CD14-positive monocyte (primary cell): ENCODE data around the gene GPAT3. TPM values are rescaled to one million over a fixed set of nuclear protein-coding genes. Genes with fewer than 3 reads are reported as not detected.

Experiments
- DNase-seq, 3 donors: peaks; one replicate each; pipeline ENCODE4 v3.0.0-alpha.2; 2011 to 2022
- H2AFZ ChIP-seq: 2 replicates; pipeline ENCODE4 v1.6.0; 2012; ENCODE audit warnings: mild to moderate bottlenecking, low read depth, low read length, inconsistent platforms; ENCODE audit not compliant: insufficient read depth, poor library complexity, severe bottlenecking
- H3K27ac ChIP-seq, 2 donors: 1 replicate in 1 of 2; 2 replicates in 1 of 2; pipeline ENCODE4 v1.5.1; 2012 to 2013; ENCODE audit warnings: low read length in 2 of 2, control low read depth in 1 of 2, inconsistent platforms in 1 of 2, low read depth in 1 of 2, mild to moderate bottlenecking in 1 of 2
- H3K27me3 ChIP-seq, 2 donors: one replicate each; pipeline versions ENCODE4 v1.6.0 to v1.6.1; 2011 to 2013; ENCODE audit warnings: low read length in 2 of 2; ENCODE audit not compliant: control insufficient read depth in 2 of 2, insufficient read depth in 2 of 2
- H3K36me3 ChIP-seq, 2 donors: replicated peaks in 1 of 2; 1 replicate in 1 of 2; 2 replicates in 1 of 2; pipeline versions ENCODE4 v1.5.1 to v1.6.1; 2012 to 2013; ENCODE audit warnings: low read length in 2 of 2, control low read depth in 1 of 2, inconsistent platforms in 1 of 2, mild to moderate bottlenecking in 1 of 2; ENCODE audit not compliant: insufficient read depth in 2 of 2, control insufficient read depth in 1 of 2
- H3K4me1 ChIP-seq, 2 donors: 1 replicate in 1 of 2; 2 replicates in 1 of 2; pipeline versions ENCODE4 v1.5.1 to v1.6.1; 2012 to 2013; ENCODE audit warnings: low read length in 2 of 2, control low read depth in 1 of 2, inconsistent platforms in 1 of 2, mild to moderate bottlenecking in 1 of 2, moderate library complexity in 1 of 2; ENCODE audit not compliant: insufficient read depth in 2 of 2, control insufficient read depth in 1 of 2
- H3K4me2 ChIP-seq: replicated peaks from 2 replicates; pipeline ENCODE3; 2012; ENCODE audit warnings: low read length, moderate library complexity, mild to moderate bottlenecking; ENCODE audit not compliant: poor library complexity, severe bottlenecking; ENCODE audit errors: extremely low read depth
- H3K4me3 ChIP-seq, 3 experiments: fragments of 200-600 bp in 1 of 3; sonication (generic) in 1 of 3; replicated peaks in 1 of 3; 1 replicate in 2 of 3; 2 replicates in 1 of 3; pipeline ENCODE4 v1.5.1; 2011 to 2013; ENCODE audit warnings: low read length in 3 of 3, mild to moderate bottlenecking in 3 of 3, control low read depth in 2 of 3, low read depth in 2 of 3, inconsistent platforms in 1 of 3, moderate library complexity in 1 of 3
- H3K79me2 ChIP-seq: 2 replicates; pipeline ENCODE4 v1.6.0; 2012; ENCODE audit warnings: mild to moderate bottlenecking, control low read depth, inconsistent platforms, low read length, moderate library complexity; ENCODE audit not compliant: insufficient read depth
- H3K9ac ChIP-seq: 2 replicates; pipeline ENCODE4 v1.6.0; 2017; ENCODE audit warnings: low read length, mild to moderate bottlenecking; ENCODE audit not compliant: insufficient read depth, poor library complexity, severe bottlenecking
- H3K9me3 ChIP-seq, 2 donors: replicated peaks in 1 of 2; 1 replicate in 1 of 2; 2 replicates in 1 of 2; pipeline versions ENCODE4 v1.5.1 to v1.6.1; 2012 to 2013; ENCODE audit warnings: low read length in 2 of 2, control low read depth in 1 of 2; ENCODE audit not compliant: control insufficient read depth in 1 of 2, insufficient read depth in 1 of 2
- H4K20me1 ChIP-seq: 2 replicates; pipeline ENCODE4 v1.6.0; 2012; ENCODE audit warnings: mild to moderate bottlenecking, low read length, control low read depth, moderate library complexity; ENCODE audit not compliant: insufficient read depth
- H3K27ac Mint-ChIP-seq, 7 donors: one replicate each; pipeline ENCODE4 v1.8.0; 2020; ENCODE audit warnings: mild to moderate bottlenecking in 7 of 7, mixed read lengths in 7 of 7, moderate library complexity in 6 of 7, inconsistent platforms in 2 of 7
- H3K27me3 Mint-ChIP-seq, 3 donors: one replicate each; pipeline ENCODE4 v1.8.0; 2021 to 2022; ENCODE audit warnings: low read depth in 3 of 3, mild to moderate bottlenecking in 3 of 3, mixed read lengths in 3 of 3, moderate library complexity in 3 of 3, inconsistent platforms in 1 of 3
- H3K36me3 Mint-ChIP-seq, 2 donors: one replicate each; pipeline ENCODE4 v1.8.0; 2020; ENCODE audit warnings: mixed read lengths in 2 of 2, inconsistent platforms in 1 of 2, mild to moderate bottlenecking in 1 of 2
- H3K4me1 Mint-ChIP-seq: one replicate; pipeline ENCODE4 v1.8.0; 2020; ENCODE audit warnings: mild to moderate bottlenecking, mixed read lengths
- H3K4me3 Mint-ChIP-seq, 2 donors: one replicate each; pipeline ENCODE4 v1.8.0; 2020; ENCODE audit warnings: mild to moderate bottlenecking in 2 of 2, mixed read lengths in 2 of 2, moderate library complexity in 1 of 2
- H3K9me3 Mint-ChIP-seq, 7 donors: one replicate each; pipeline ENCODE4 v1.8.0; 2020 to 2022; ENCODE audit warnings: mixed read lengths in 7 of 7, mild to moderate bottlenecking in 6 of 7, moderate library complexity in 6 of 7, inconsistent platforms in 2 of 7
- CTCF ChIP-seq: fragments of 200-600 bp; IDR thresholded peaks from one replicate; pipeline ENCODE4 v1.8.0; 2022; ENCODE audit warnings: antibody characterized with exemption, mild to moderate bottlenecking
- WGBS: methylation state at CpG from one replicate; pipeline ENCODE4 v1.1.5; 2013; ENCODE audit warnings: missing lambda C conversion rate; ENCODE audit not compliant: insufficient coverage; 5-methylcytosine and 5-hydroxymethylcytosine counted together
- intact Hi-C, 2 donors: fragments of 100-400 bp; cut with micrococcal nuclease; formaldehyde crosslinking; loops; one replicate each; pipeline versions ENCODE4 v1.15.0 to v1.15.1; 2023
- polyA plus RNA-seq, 3 donors: library from polyadenylated mRNA; depleted of rRNA in 1 of 3; unstranded in 2 of 3; stranded (reverse) in 1 of 3; fragments of 300-500 nt in 2 of 3; fragments of >200 nt in 1 of 3; fragmentation: Illumina TruSeq in 2 of 3; gene quantifications; 1 replicate in 2 of 3; 2 replicates in 1 of 3; pipeline ENCODE4 v1.2.3, GENCODE V29; 2012 to 2021

The GPAT3 gene
- polyA plus RNA-seq, 3 donors = 20.9 to 46.2 (median 44.2) TPM

GRCh38 chr4:83546786-83547185, 10.9 kb downstream of the GPAT3 start:
- H3K9me3 Mint-ChIP-seq = no peaks in the 10 kb centered on the region
- H3K36me3 ChIP-seq = peaks cover 12 to 33% of the 10 kb centered on the region in 2 donors
- no peak overlapping the region for H3K4me2 ChIP-seq
- peaks cover 27 to 31% of the 10 kb centered on the region in 2 donors for H3K4me1 ChIP-seq
- peak overlapping the region in 1 of 2 donors; percentile 39 for H3K27ac ChIP-seq
- intact Hi-C loops = no loop called here
- peaks cover 13% of the 10 kb centered on the region for H4K20me1 ChIP-seq
- DNase-seq = peak in 2 of 3 donors; percentile 56 to 57
- peaks cover 42 to 52% of the 10 kb centered on the region in 2 donors for H3K36me3 Mint-ChIP-seq
- peaks cover 0 to 2% (median 0%) of the 10 kb centered on the region in 3 donors for H3K27me3 Mint-ChIP-seq
- H3K4me1 Mint-ChIP-seq = peaks cover 28% of the 10 kb centered on the region
- 95% methylated on average over 3 of the region's 3 CpGs for WGBS
- no peak overlapping the region for H3K4me3 Mint-ChIP-seq
- no peak overlapping the region for H3K9ac ChIP-seq
- peak overlapping the region; percentile 79 to 95 (median 89) for H3K27ac Mint-ChIP-seq
- no peak overlapping the region for H3K4me3 ChIP-seq
- peaks cover 58% of the 10 kb centered on the region for H3K79me2 ChIP-seq
- no peaks in the 10 kb centered on the region for H3K27me3 ChIP-seq
- H3K9me3 ChIP-seq = no peaks in the 10 kb centered on the region
- TF ChIP-seq CTCF = no peak
- H2AFZ ChIP-seq = no peak overlapping the region

- Histone ChIP-seq H3K9me3 (no peaks in the 10 kb centered on the region), H3K36me3 (peaks cover 10 to 23% of the 10 kb centered on the region in 2 donors), H2AFZ (no peak overlapping the region), H3K4me1 (peaks cover 43 to 46% of the 10 kb centered on the region in 2 donors), H4K20me1 (peaks cover 7% of the 10 kb centered on the region), H3K79me2 (peaks cover 56% of the 10 kb centered on the region), H3K9ac (no peak overlapping the region), H3K27me3 (no peaks in the 10 kb centered on the region), H3K4me3 (no peak overlapping the region), H3K4me2 (peak overlapping the region; percentile 36), H3K27ac (peak overlapping the region; percentile 49 to 79)
- intact Hi-C loops = no loop called here
- 20% methylated on average over 4 of the region's 7 CpGs for WGBS
- Mint-ChIP-seq H3K9me3 (no peaks in the 10 kb centered on the region), H3K36me3 (peaks cover 42 to 43% of the 10 kb centered on the region in 2 donors), H3K4me1 (peaks cover 43% of the 10 kb centered on the region), H3K27ac (peak overlapping the region; percentile 79 to 95 (median 89)), H3K4me3 (peak overlapping the region in 1 of 2 donors; percentile 54), H3K27me3 (peaks cover 0 to 2% (median 2%) of the 10 kb centered on the region in 3 donors)
- DNase-seq = peak; percentile 87 to 96 (median 91)
- TF ChIP-seq CTCF = no peak
These were observed 12.4 kb downstream of the GPAT3 start for GRCh38 chr4:83548151-83548905.
